ENCODE data around the gene NMB.
A peak's percentile ranks its signal among the peaks of the same experiment; 100 is the strongest.

Gene NMB

DNA sequence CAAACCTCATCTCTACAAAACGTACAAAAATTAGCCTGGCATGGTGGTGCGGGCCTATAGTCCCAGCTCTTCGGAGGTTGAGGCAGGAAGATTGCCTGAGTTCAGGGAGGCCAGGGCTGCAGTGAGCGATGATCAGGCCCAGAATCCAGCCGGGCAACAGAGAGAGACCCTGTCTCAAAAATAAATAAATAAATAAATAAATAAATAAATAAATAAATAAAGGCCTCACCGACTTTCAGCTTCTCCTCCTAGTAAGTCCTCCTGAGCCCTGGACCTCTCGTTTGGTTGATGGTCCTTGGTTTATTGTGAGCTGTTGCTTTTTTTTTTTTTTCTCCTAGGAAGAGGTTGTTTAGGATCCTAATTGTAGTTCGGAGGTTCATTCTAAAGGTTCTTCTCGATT lies 29.0 kb downstream of the NMB start:
- no peaks in the 10 kb centered on the region for H3K9me3 ChIP-seq (ENCODE audit: control insufficient read depth in 5 of 5, low read length in 5 of 5)
- no peak overlapping the region for H3K4me3 ChIP-seq (ENCODE audit: low read depth in 1 of 5, low read length in 5 of 5)
- peaks cover 13 to 45% (median 42%) of the 10 kb centered on the region in 5 donors for H3K4me1 ChIP-seq (ENCODE audit: control insufficient read depth in 5 of 5, insufficient read depth in 5 of 5, low read length in 5 of 5)
- no peak overlapping the region for H3K27ac ChIP-seq (ENCODE audit: low read depth, low read length)
- H3K27me3 ChIP-seq (ENCODE audit: control insufficient read depth in 5 of 5, insufficient read depth in 4 of 5, low read length in 5 of 5) = no peaks in the 10 kb centered on the region
- H3K36me3 ChIP-seq (ENCODE audit: control insufficient read depth in 5 of 5, insufficient read depth in 5 of 5, low read length in 5 of 5) = peaks cover 0 to 5% (median 0%) of the 10 kb centered on the region in 5 donors
- H3K9ac ChIP-seq (ENCODE audit: low read length in 5 of 5) = no peak overlapping the region

DNA sequence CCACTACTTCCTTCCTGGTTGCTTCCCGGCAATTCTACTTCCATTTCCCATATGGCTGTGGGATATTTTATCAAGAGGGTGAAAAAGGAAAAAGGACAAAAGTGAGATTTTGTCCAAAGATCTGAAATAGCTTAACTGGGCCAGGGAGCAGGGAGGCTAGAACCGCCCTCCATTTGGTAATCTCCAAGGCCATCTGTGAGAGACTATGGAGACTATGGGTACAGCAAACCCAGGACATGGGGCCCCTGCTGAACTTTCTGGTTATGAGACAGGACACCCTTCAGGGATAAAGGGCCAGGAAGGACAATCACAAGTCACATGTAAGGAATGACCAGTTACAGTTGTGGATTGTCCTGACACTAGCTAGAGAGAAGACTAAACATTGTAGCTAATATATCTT lies 32.9 kb downstream of the NMB start:
- H3K4me3 ChIP-seq (ENCODE audit: low read depth in 1 of 5, low read length in 5 of 5) = no peak overlapping the region
- peaks cover 0 to 30% (median 26%) of the 10 kb centered on the region in 5 donors for H3K36me3 ChIP-seq (ENCODE audit: control insufficient read depth in 5 of 5, insufficient read depth in 5 of 5, low read length in 5 of 5)
- peak overlapping the region; percentile 52 for H3K27ac ChIP-seq (ENCODE audit: low read depth, low read length)
- no peaks in the 10 kb centered on the region for H3K27me3 ChIP-seq (ENCODE audit: control insufficient read depth in 5 of 5, insufficient read depth in 4 of 5, low read length in 5 of 5)
- peaks cover 5 to 20% (median 16%) of the 10 kb centered on the region in 5 donors for H3K4me1 ChIP-seq (ENCODE audit: control insufficient read depth in 5 of 5, insufficient read depth in 5 of 5, low read length in 5 of 5)
- H3K9me3 ChIP-seq (ENCODE audit: control insufficient read depth in 5 of 5, low read length in 5 of 5) = peaks cover 6 to 23% (median 19%) of the 10 kb centered on the region in 5 donors
- no peak overlapping the region for H3K9ac ChIP-seq (ENCODE audit: low read length in 5 of 5)

DNA sequence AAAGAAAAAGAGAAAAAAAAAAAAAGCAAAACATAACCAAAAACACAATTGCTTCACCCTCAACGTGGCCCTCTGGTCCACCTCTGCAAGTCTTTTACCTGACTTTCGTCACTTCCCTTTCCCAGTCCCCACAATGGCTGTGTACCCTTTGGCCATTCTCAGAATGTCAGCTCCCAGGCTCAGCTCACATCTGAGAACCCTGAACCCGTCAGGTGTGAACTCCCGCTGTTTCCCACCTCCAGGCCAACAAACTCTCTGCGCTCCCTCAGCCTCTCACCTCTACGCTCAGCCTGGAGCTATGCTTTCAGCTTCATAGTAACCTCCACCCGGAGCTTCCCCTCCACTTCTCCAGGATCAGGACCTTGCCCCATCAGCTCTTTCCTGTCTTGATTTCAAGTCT lies 33.6 kb downstream of the NMB start:
- Histone ChIP-seq H3K9ac (ENCODE audit: low read length in 5 of 5) (peak overlapping the region in 1 of 5 donors; percentile 30), H3K4me3 (ENCODE audit: low read depth in 1 of 5, low read length in 5 of 5) (no peak overlapping the region), H3K4me1 (ENCODE audit: control insufficient read depth in 5 of 5, insufficient read depth in 5 of 5, low read length in 5 of 5) (peaks cover 5 to 18% (median 14%) of the 10 kb centered on the region in 5 donors), H3K36me3 (ENCODE audit: control insufficient read depth in 5 of 5, insufficient read depth in 5 of 5, low read length in 5 of 5) (peaks cover 0 to 30% (median 26%) of the 10 kb centered on the region in 5 donors), H3K9me3 (ENCODE audit: control insufficient read depth in 5 of 5, low read length in 5 of 5) (peaks cover 6 to 23% (median 19%) of the 10 kb centered on the region in 5 donors), H3K27ac (ENCODE audit: low read depth, low read length) (peak overlapping the region; percentile 52), H3K27me3 (ENCODE audit: control insufficient read depth in 5 of 5, insufficient read depth in 4 of 5, low read length in 5 of 5) (no peaks in the 10 kb centered on the region)

- H3K36me3 ChIP-seq (ENCODE audit: control insufficient read depth in 5 of 5, insufficient read depth in 5 of 5, low read length in 5 of 5) = peaks cover 0 to 27% (median 25%) of the 10 kb centered on the region in 5 donors
- no peak overlapping the region for H3K9ac ChIP-seq (ENCODE audit: low read length in 5 of 5)
- H3K27ac ChIP-seq (ENCODE audit: low read depth, low read length) = no peak overlapping the region
- H3K4me3 ChIP-seq (ENCODE audit: low read depth in 1 of 5, low read length in 5 of 5) = peak overlapping the region in 4 of 5 donors; percentile 7 to 30 (median 22)
- H3K4me1 ChIP-seq (ENCODE audit: control insufficient read depth in 5 of 5, insufficient read depth in 5 of 5, low read length in 5 of 5) = peaks cover 5 to 36% (median 24%) of the 10 kb centered on the region in 5 donors
- H3K9me3 ChIP-seq (ENCODE audit: control insufficient read depth in 5 of 5, low read length in 5 of 5) = peaks cover 6 to 23% (median 19%) of the 10 kb centered on the region in 5 donors
- H3K27me3 ChIP-seq (ENCODE audit: control insufficient read depth in 5 of 5, insufficient read depth in 4 of 5, low read length in 5 of 5) = no peaks in the 10 kb centered on the region
Measured at GRCh38 chr15:84621358-84621979, 36.5 kb downstream of the NMB start.

- H3K4me3 ChIP-seq (ENCODE audit: low read depth in 1 of 5, low read length in 5 of 5) = peak overlapping the region in 3 of 5 donors; percentile 19 to 30 (median 22)
- no peak overlapping the region for H3K27ac ChIP-seq (ENCODE audit: low read depth, low read length)
- H3K4me1 ChIP-seq (ENCODE audit: control insufficient read depth in 5 of 5, insufficient read depth in 5 of 5, low read length in 5 of 5) = peaks cover 7 to 40% (median 26%) of the 10 kb centered on the region in 5 donors
- H3K36me3 ChIP-seq (ENCODE audit: control insufficient read depth in 5 of 5, insufficient read depth in 5 of 5, low read length in 5 of 5) = peaks cover 0 to 27% (median 25%) of the 10 kb centered on the region in 5 donors
- no peaks in the 10 kb centered on the region for H3K27me3 ChIP-seq (ENCODE audit: control insufficient read depth in 5 of 5, insufficient read depth in 4 of 5, low read length in 5 of 5)
- no peak overlapping the region for H3K9ac ChIP-seq (ENCODE audit: low read length in 5 of 5)
- H3K9me3 ChIP-seq (ENCODE audit: control insufficient read depth in 5 of 5, low read length in 5 of 5) = peaks cover 6 to 23% (median 19%) of the 10 kb centered on the region in 5 donors
Measured at GRCh38 chr15:84620626-84621025, 37.4 kb downstream of the NMB start.

DNA sequence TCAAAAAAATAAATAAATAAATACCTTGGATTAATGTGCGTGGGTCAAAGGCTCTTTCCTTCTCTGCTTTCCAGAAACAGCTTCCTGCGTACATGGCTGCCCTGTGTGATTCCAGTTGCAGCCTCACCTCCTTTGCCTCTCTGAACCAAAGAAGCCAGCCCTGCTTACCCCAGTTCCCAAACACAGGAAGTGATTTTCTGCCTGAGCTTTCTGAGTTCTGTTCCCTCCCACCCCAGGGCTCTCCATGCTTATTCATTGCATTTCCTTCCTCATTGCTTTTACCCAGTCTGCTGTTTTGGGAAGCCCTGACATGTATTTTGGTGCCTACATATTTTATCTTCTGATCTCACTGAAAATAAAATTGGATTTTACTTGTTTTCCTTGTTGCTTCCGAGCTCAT lies 41.8 kb downstream of the NMB start:
- Histone ChIP-seq H3K4me3 (ENCODE audit: low read depth in 1 of 5, low read length in 5 of 5) (no peak overlapping the region), H3K36me3 (ENCODE audit: control insufficient read depth in 5 of 5, insufficient read depth in 5 of 5, low read length in 5 of 5) (peaks cover 0 to 8% (median 8%) of the 10 kb centered on the region in 5 donors), H3K27me3 (ENCODE audit: control insufficient read depth in 5 of 5, insufficient read depth in 4 of 5, low read length in 5 of 5) (no peaks in the 10 kb centered on the region), H3K27ac (ENCODE audit: low read depth, low read length) (peak overlapping the region; percentile 62), H3K4me1 (ENCODE audit: control insufficient read depth in 5 of 5, insufficient read depth in 5 of 5, low read length in 5 of 5) (peaks cover 2 to 32% (median 12%) of the 10 kb centered on the region in 5 donors), H3K9ac (ENCODE audit: low read length in 5 of 5) (no peak overlapping the region), H3K9me3 (ENCODE audit: control insufficient read depth in 5 of 5, low read length in 5 of 5) (peaks cover 1 to 10% (median 9%) of the 10 kb centered on the region in 5 donors)

- Histone ChIP-seq H3K9ac (ENCODE audit: low read length in 5 of 5) (no peak overlapping the region), H3K27ac (ENCODE audit: low read depth, low read length) (no peak overlapping the region), H3K4me1 (ENCODE audit: control insufficient read depth in 5 of 5, insufficient read depth in 5 of 5, low read length in 5 of 5) (peaks cover 8 to 33% (median 21%) of the 10 kb centered on the region in 5 donors), H3K36me3 (ENCODE audit: control insufficient read depth in 5 of 5, insufficient read depth in 5 of 5, low read length in 5 of 5) (peaks cover 0 to 4% (median 2%) of the 10 kb centered on the region in 5 donors), H3K4me3 (ENCODE audit: low read depth in 1 of 5, low read length in 5 of 5) (no peak overlapping the region), H3K27me3 (ENCODE audit: control insufficient read depth in 5 of 5, insufficient read depth in 4 of 5, low read length in 5 of 5) (no peaks in the 10 kb centered on the region), H3K9me3 (ENCODE audit: control insufficient read depth in 5 of 5, low read length in 5 of 5) (no peaks in the 10 kb centered on the region)
Measured at GRCh38 chr15:84611631-84612030, 46.4 kb downstream of the NMB start.

- Histone ChIP-seq H3K9ac (ENCODE audit: low read length in 5 of 5) (peak overlapping the region in 1 of 5 donors; percentile 26), H3K27me3 (ENCODE audit: control insufficient read depth in 5 of 5, insufficient read depth in 4 of 5, low read length in 5 of 5) (no peaks in the 10 kb centered on the region), H3K4me3 (ENCODE audit: low read depth in 1 of 5, low read length in 5 of 5) (no peak overlapping the region), H3K36me3 (ENCODE audit: control insufficient read depth in 5 of 5, insufficient read depth in 5 of 5, low read length in 5 of 5) (peaks cover 0 to 14% (median 7%) of the 10 kb centered on the region in 5 donors), H3K9me3 (ENCODE audit: control insufficient read depth in 5 of 5, low read length in 5 of 5) (no peaks in the 10 kb centered on the region), H3K27ac (ENCODE audit: low read depth, low read length) (peak overlapping the region; percentile 23), H3K4me1 (ENCODE audit: control insufficient read depth in 5 of 5, insufficient read depth in 5 of 5, low read length in 5 of 5) (peaks cover 7 to 35% (median 28%) of the 10 kb centered on the region in 5 donors)
Measured at GRCh38 chr15:84609818-84610525, 48.0 kb downstream of the NMB start.

DNA sequence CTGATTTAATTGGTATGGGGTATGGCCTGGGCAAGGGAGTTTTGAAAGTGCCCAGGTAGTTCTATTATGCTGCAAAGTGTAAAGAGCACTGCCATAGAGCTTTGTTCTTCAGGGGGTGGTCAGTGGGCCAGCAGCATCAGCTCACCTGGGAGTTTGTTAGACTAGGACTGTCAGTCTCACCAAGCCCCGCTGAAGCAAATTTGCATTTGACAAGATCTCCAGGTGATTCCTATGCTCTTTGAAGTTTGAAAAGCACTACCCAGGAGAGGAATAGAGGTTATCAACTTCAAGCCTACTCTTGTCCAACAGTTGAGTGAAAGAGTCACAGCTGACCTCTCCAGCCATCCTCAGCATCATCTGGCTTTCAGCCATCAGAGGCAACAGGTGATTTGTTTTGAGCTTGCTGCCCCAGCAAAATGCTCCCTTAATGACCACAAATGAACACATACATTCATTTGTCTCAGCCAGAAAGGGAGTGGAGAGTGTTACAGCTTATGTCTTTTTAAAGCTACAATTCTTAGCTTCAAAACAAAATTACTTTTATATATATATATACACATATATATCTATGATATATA lies 49.2 kb downstream of the NMB start:
- H3K4me3 ChIP-seq (ENCODE audit: low read depth in 1 of 5, low read length in 5 of 5) = no peak overlapping the region
- peaks cover 0 to 21% (median 14%) of the 10 kb centered on the region in 5 donors for H3K36me3 ChIP-seq (ENCODE audit: control insufficient read depth in 5 of 5, insufficient read depth in 5 of 5, low read length in 5 of 5)
- H3K9me3 ChIP-seq (ENCODE audit: control insufficient read depth in 5 of 5, low read length in 5 of 5) = no peaks in the 10 kb centered on the region
- H3K9ac ChIP-seq (ENCODE audit: low read length in 5 of 5) = no peak overlapping the region
- H3K4me1 ChIP-seq (ENCODE audit: control insufficient read depth in 5 of 5, insufficient read depth in 5 of 5, low read length in 5 of 5) = peaks cover 7 to 46% (median 33%) of the 10 kb centered on the region in 5 donors
- H3K27ac ChIP-seq (ENCODE audit: low read depth, low read length) = no peak overlapping the region
- no peaks in the 10 kb centered on the region for H3K27me3 ChIP-seq (ENCODE audit: control insufficient read depth in 5 of 5, insufficient read depth in 4 of 5, low read length in 5 of 5)
